Liver (tissue), 9 donors: Measurements from ENCODE around the gene PNMA6E. TPM values are rescaled to one million over a fixed set of nuclear protein-coding genes. Genes with fewer than 3 reads are reported as not detected.

Experiments
- DNase-seq: peaks from one replicate; pipeline ENCODE4 v3.0.0-alpha.2; 2017; ENCODE audit warnings: low spot score
- H3K27ac ChIP-seq, 2 donors: one replicate each; pipeline ENCODE4 v1.7.0; 2013; ENCODE audit warnings: inconsistent platforms in 2 of 2, low read length in 2 of 2, control low read depth in 1 of 2, low read depth in 1 of 2, mild to moderate bottlenecking in 1 of 2
- H3K27me3 ChIP-seq, 4 donors: one replicate each; pipeline versions ENCODE4 v1.6.1 to v1.7.0; 2013; ENCODE audit warnings: low read length in 3 of 4, inconsistent platforms in 1 of 4, mild to moderate bottlenecking in 1 of 4, moderate library complexity in 1 of 4; ENCODE audit not compliant: control insufficient read depth in 4 of 4, insufficient read depth in 4 of 4
- H3K36me3 ChIP-seq, 4 donors: one replicate each; pipeline versions ENCODE4 v1.6.1 to v1.7.0; 2013; ENCODE audit warnings: low read length in 3 of 4, mild to moderate bottlenecking in 3 of 4, low read depth in 1 of 4, moderate library complexity in 1 of 4; ENCODE audit not compliant: control insufficient read depth in 4 of 4, insufficient read depth in 3 of 4
- H3K4me1 ChIP-seq, 4 donors: one replicate each; pipeline versions ENCODE4 v1.6.1 to v1.7.0; 2013; ENCODE audit warnings: low read length in 3 of 4, mild to moderate bottlenecking in 3 of 4, moderate library complexity in 1 of 4; ENCODE audit not compliant: control insufficient read depth in 4 of 4, insufficient read depth in 4 of 4
- H3K4me3 ChIP-seq, 3 donors: one replicate each; pipeline versions ENCODE4 v1.6.1 to v1.7.0; 2013; ENCODE audit warnings: low read length in 3 of 3, control low read depth in 1 of 3, low read depth in 1 of 3, mild to moderate bottlenecking in 1 of 3
- H3K9ac ChIP-seq, 2 donors: one replicate each; pipeline ENCODE4 v1.7.0; 2013; ENCODE audit warnings: low read length in 2 of 2, mild to moderate bottlenecking in 2 of 2, moderate library complexity in 2 of 2, control low read depth in 1 of 2, low read depth in 1 of 2
- H3K9me3 ChIP-seq, 4 donors: one replicate each; pipeline versions ENCODE4 v1.6.1 to v1.7.0; 2013; ENCODE audit warnings: low read length in 3 of 4; ENCODE audit not compliant: control insufficient read depth in 4 of 4
- EGR1 ChIP-seq, 2 donors: IDR thresholded peaks; 2 replicates each; pipeline ENCODE4 v1.6.1; 2016 to 2018; ENCODE audit warnings: antibody characterized with exemption in 2 of 2, low read depth in 2 of 2
- FOXA1 ChIP-seq: IDR thresholded peaks from 2 replicates; pipeline ENCODE4 v1.6.1; 2016; ENCODE audit warnings: antibody characterized with exemption
- FOXA2 ChIP-seq: IDR thresholded peaks from 2 replicates; pipeline ENCODE4 v1.6.1; 2016; ENCODE audit warnings: antibody characterized with exemption
- GABPA ChIP-seq, 2 donors: IDR thresholded peaks in 1 of 2; conservative IDR thresholded peaks in 1 of 2; 2 replicates each; pipeline ENCODE4 v1.6.1; 2016; ENCODE audit warnings: antibody characterized with exemption in 2 of 2, mild to moderate bottlenecking in 1 of 2, moderate library complexity in 1 of 2
- HNF4G ChIP-seq: IDR thresholded peaks from 2 replicates; pipeline ENCODE4 v1.6.1; 2016; ENCODE audit warnings: antibody characterized with exemption
- JUND ChIP-seq, 2 donors: IDR thresholded peaks; 2 replicates each; pipeline ENCODE4 v1.6.1; 2016; ENCODE audit warnings: antibody characterized with exemption in 2 of 2
- NR2F2 ChIP-seq: IDR thresholded peaks from 2 replicates; pipeline ENCODE4 v1.6.1; 2016; ENCODE audit warnings: antibody characterized with exemption
- RAD21 ChIP-seq, 2 donors: IDR thresholded peaks; 2 replicates each; pipeline ENCODE4 v1.6.1; 2016; ENCODE audit warnings: antibody characterized with exemption in 2 of 2, mild to moderate bottlenecking in 2 of 2
- RXRA ChIP-seq, 2 donors: IDR thresholded peaks; 2 replicates each; pipeline ENCODE4 v1.6.1; 2017 to 2018; ENCODE audit warnings: antibody characterized with exemption in 2 of 2, mild to moderate bottlenecking in 1 of 2
- SP1 ChIP-seq: IDR thresholded peaks from 2 replicates; pipeline ENCODE4 v1.6.1; 2018; ENCODE audit warnings: antibody characterized with exemption, mild to moderate bottlenecking
- WGBS: extraction: QIAGEN DNeasy Blood & Tissue Kit; methylation state at CpG from one replicate; pipeline ENCODE4 v1.1.7; 2013; 5-methylcytosine and 5-hydroxymethylcytosine counted together
- polyA plus RNA-seq, 2 donors: library from polyadenylated mRNA; stranded (reverse) in 1 of 2; unstranded in 1 of 2; fragments of 200-250 nt in 1 of 2; fragments of >200 nt in 1 of 2; fragmentation: Nextera tagmentation in 1 of 2; extraction: Ambion mirVana in 1 of 2; gene quantifications; one replicate each; pipeline versions ENCODE4 v1.2.1 to v1.2.3, GENCODE V29; 2013 to 2015
- total RNA-seq, 2 donors: library from RNA; depleted of rRNA; stranded (reverse); fragments of >200 nt; gene quantifications; one replicate each; pipeline ENCODE4 v1.2.3, GENCODE V29; 2014
- TF ChIP-seq, protein P1 (sequence below): IDR thresholded peaks from 2 replicates; pipeline ENCODE4 v1.6.1; 2016; ENCODE audit warnings: antibody characterized with exemption
- TF ChIP-seq, protein P2 (sequence below): fragments of 150-350 bp; IDR thresholded peaks from 2 replicates; pipeline ENCODE4 v1.5.1; 2017; ENCODE audit warnings: improper control_type of control experiment, low read depth, low read length; ENCODE audit not compliant: missing input control
- donor health status: healthy.
- donor health status: healthy.
- donor health status: healthy.
- donor health status: healthy.
- donor health status: healthy.

Gene PNMA6E
- total and polyA plus RNA-seq, 4 donors: not detected

DNA sequence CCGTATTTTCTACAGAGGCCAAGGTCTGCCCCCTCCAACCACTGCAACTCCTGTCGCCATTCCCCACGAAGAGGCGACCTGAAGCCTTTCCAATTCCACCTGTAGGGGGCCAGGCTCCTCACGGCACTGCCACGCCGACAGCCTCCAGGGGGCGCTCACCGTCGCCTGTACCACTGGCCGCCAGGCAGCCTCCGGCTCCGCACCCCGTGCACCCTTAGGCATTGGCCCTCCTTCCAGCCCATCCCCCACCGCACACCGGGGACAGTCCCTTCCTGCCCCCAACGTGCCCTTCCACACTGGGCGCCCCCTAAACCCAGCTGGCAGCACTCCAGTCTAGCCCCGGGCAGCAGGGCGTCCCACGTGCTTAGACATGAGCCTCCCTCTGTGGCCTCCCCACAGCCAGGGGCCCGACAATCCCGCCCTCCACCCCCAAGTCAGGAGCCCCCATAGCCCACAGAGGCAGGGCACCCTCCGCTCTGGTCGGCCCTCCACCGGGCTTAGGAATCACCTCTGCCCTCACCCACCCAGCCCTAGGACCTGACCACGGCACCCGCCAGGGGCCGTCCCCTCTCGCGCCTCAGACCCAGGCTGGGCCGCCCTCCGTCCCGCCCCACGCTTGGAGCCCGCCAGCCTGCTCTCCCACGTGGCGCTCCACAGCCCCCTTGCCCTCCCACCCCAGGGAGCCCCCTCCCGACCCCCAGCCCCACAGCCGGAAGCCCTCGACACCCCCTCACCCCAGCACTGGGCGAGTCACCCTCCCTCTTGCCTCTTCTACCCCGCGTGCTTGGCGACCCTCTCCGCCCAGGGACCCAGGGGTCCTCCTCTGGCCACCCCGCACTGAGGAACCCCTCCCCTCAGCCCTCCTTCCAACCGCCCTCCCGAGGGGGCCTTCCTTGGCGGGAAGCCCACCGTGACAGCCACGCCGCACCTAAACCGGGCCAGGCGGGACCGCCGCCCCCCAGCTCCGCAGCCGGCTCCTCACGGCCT, 711 bp downstream of the PNMA6E start:
- WGBS: 82% methylated on average over 60 of the region's 60 CpGs
- Histone ChIP-seq H3K36me3 (no peaks in the 10 kb centered on the region), H3K27me3 (no peaks in the 10 kb centered on the region), H3K9me3 (peaks cover 0 to 2% (median 0%) of the 10 kb centered on the region in 4 donors), H3K4me1 (no peaks in the 10 kb centered on the region), H3K4me3 (no peak overlapping the region), H3K9ac (no peak overlapping the region), H3K27ac (no peak overlapping the region)
- DNase-seq: peak; percentile 41
- TF ChIP-seq SP1: no peak
- no peak for TF ChIP-seq JUND (IDR thresholded peaks at IDR 0.05)
- TF ChIP-seq, protein P1, sequence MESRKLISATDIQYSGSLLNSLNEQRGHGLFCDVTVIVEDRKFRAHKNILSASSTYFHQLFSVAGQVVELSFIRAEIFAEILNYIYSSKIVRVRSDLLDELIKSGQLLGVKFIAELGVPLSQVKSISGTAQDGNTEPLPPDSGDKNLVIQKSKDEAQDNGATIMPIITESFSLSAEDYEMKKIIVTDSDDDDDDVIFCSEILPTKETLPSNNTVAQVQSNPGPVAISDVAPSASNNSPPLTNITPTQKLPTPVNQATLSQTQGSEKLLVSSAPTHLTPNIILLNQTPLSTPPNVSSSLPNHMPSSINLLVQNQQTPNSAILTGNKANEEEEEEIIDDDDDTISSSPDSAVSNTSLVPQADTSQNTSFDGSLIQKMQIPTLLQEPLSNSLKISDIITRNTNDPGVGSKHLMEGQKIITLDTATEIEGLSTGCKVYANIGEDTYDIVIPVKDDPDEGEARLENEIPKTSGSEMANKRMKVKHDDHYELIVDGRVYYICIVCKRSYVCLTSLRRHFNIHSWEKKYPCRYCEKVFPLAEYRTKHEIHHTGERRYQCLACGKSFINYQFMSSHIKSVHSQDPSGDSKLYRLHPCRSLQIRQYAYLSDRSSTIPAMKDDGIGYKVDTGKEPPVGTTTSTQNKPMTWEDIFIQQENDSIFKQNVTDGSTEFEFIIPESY: no peak
- TF ChIP-seq NR2F2: no peak
- no peak for TF ChIP-seq RAD21 (IDR thresholded peaks at IDR 0.05)
- TF ChIP-seq, protein P2, sequence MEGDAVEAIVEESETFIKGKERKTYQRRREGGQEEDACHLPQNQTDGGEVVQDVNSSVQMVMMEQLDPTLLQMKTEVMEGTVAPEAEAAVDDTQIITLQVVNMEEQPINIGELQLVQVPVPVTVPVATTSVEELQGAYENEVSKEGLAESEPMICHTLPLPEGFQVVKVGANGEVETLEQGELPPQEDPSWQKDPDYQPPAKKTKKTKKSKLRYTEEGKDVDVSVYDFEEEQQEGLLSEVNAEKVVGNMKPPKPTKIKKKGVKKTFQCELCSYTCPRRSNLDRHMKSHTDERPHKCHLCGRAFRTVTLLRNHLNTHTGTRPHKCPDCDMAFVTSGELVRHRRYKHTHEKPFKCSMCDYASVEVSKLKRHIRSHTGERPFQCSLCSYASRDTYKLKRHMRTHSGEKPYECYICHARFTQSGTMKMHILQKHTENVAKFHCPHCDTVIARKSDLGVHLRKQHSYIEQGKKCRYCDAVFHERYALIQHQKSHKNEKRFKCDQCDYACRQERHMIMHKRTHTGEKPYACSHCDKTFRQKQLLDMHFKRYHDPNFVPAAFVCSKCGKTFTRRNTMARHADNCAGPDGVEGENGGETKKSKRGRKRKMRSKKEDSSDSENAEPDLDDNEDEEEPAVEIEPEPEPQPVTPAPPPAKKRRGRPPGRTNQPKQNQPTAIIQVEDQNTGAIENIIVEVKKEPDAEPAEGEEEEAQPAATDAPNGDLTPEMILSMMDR: peak; percentile 47
- TF ChIP-seq HNF4G: no peak

DNA sequence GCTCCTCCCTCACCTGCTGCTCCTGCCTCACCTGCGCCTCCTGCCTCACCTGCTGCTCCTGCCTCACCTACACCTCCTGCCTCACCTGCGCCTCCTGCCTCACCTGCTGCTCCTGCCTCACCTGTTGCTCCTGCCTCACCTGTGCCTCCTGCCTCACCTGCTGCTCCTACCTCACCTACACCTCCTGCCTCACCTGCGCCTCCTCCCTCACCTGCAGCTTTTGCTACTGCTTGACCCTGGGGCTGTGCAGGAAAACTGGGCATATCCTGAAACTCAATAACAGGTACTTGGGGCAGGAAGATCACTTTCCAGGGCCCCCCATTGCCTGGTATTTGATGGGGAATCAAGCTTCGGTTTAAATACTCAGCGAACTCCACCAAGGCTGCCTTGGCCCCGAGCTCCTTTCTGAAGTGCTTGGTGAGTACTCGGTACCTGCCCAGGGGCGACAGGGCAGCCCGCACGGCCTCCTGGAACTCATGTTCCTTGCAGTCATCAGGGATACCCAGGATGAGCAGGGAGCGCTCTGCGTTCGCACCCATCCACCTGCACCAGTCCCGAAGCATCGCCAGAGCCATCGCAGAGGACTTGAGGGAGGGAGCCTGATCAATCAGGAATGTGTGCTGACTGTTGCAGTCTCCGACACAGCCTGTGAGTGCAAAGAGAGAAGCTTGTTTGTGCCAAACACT, 2.7 kb downstream of the PNMA6E start:
- no peaks in the 10 kb centered on the region for H3K27me3 ChIP-seq
- H3K4me1 ChIP-seq: no peaks in the 10 kb centered on the region
- H3K9ac ChIP-seq: no peak overlapping the region
- H3K4me3 ChIP-seq: no peak overlapping the region
- no peak for DNase-seq
- WGBS: 78% methylated on average over 17 of the region's 17 CpGs
- peaks cover 0 to 2% (median 0%) of the 10 kb centered on the region in 4 donors for H3K9me3 ChIP-seq
- no peak overlapping the region for H3K27ac ChIP-seq
- no peak for TF ChIP-seq FOXA1
- TF ChIP-seq GABPA (IDR thresholded peaks at IDR 0.05 in 1 of 2, conservative IDR thresholded peaks at IDR 0.05 in 1 of 2): no peak
- no peak for TF ChIP-seq RXRA (IDR thresholded peaks at IDR 0.05)
- TF ChIP-seq RAD21 (IDR thresholded peaks at IDR 0.05): no peak
- no peak for TF ChIP-seq FOXA2
- no peak for TF ChIP-seq HNF4G
- no peak for TF ChIP-seq EGR1 (IDR thresholded peaks at IDR 0.05; ENCODE audit: low read depth in 2 of 2)
- H3K36me3 ChIP-seq: no peaks in the 10 kb centered on the region
